ENCODE data around the gene CLASP2.

- TF ChIP-seq CTCF (IDR thresholded peaks at IDR 0.05), result no peak
- TF ChIP-seq POLR2A (IDR thresholded peaks at IDR 0.05), result no peak
Measured at GRCh38 chr3:33505027-33505426, 213.0 kb downstream of the CLASP2 start.

Data from thyroid gland (tissue), 4 donors.